Uterus (tissue), 4 donors: ENCODE results near the gene THOC2. TPM values are rescaled to one million over a fixed set of nuclear protein-coding genes. Genes with fewer than 3 reads are reported as not detected.

Experiments
- DNase-seq, 2 donors: peaks; one replicate each; pipeline ENCODE4 v3.0.0-alpha.2; 2019 to 2020
- H3K27ac ChIP-seq, 2 donors: fragments of 200-600 bp; sonication (generic); 1 replicate in 1 of 2; 2 replicates in 1 of 2; pipeline ENCODE4 v1.5.1; 2016 to 2018
- H3K27me3 ChIP-seq, 2 donors: fragments of 200-600 bp; sonication (generic); one replicate each; pipeline ENCODE4 v1.5.1; 2018 to 2019; ENCODE audit warnings: control low read depth in 1 of 2
- H3K36me3 ChIP-seq, 2 donors: fragments of 200-600 bp; sonication (generic); one replicate each; pipeline ENCODE4 v1.5.1; 2019; ENCODE audit warnings: control low read depth in 1 of 2
- H3K4me1 ChIP-seq, 2 donors: fragments of 200-600 bp; sonication (generic); one replicate each; pipeline ENCODE4 v1.5.1; 2018 to 2019; ENCODE audit warnings: control low read depth in 1 of 2
- H3K4me3 ChIP-seq, 2 donors: fragments of 200-600 bp; sonication (generic); 1 replicate in 1 of 2; 2 replicates in 1 of 2; pipeline ENCODE4 v1.5.1; 2018 to 2019; ENCODE audit warnings: mild to moderate bottlenecking in 1 of 2
- H3K9me3 ChIP-seq, 2 donors: fragments of 200-600 bp; sonication (generic); one replicate each; pipeline ENCODE4 v1.5.1; 2019; ENCODE audit warnings: control low read depth in 1 of 2
- POLR2A ChIP-seq, 2 donors: fragments of 450-650 bp; IDR thresholded peaks; one replicate each; pipeline ENCODE4 v1.6.1; 2016; ENCODE audit warnings: antibody characterized with exemption in 2 of 2, mild to moderate bottlenecking in 1 of 2, moderate library complexity in 1 of 2
- intact Hi-C: fragments of 100-400 bp; cut with DNase I; formaldehyde crosslinking; loops from one replicate; pipeline ENCODE4 v1.15.1; 2023; ENCODE audit warnings: low total_unique reads
- total RNA-seq, 4 donors: library from RNA; depleted of rRNA in 3 of 4; stranded (reverse); fragments of >200 nt in 3 of 4; gene quantifications; one replicate each; pipeline versions ENCODE4 v1.1.0 to v1.2.4, GENCODE V29; 2014 to 2023
- TF ChIP-seq, protein P1 (sequence below), 4 experiments: fragments of 200-600 bp in 2 of 4; fragments of 450-650 bp in 2 of 4; sonication (generic) in 2 of 4; IDR thresholded peaks; one replicate each; pipeline ENCODE4 v1.5.1; 2016 to 2019; ENCODE audit warnings: antibody characterized with exemption in 4 of 4, mild to moderate bottlenecking in 2 of 4, moderate library complexity in 1 of 4
- donor health status: DM: yes; HTN: yes; CAD: no.

Gene THOC2
- total RNA-seq, 4 donors from 2014 or later = 54.3 to 180 (median 80.1) TPM

DNA sequence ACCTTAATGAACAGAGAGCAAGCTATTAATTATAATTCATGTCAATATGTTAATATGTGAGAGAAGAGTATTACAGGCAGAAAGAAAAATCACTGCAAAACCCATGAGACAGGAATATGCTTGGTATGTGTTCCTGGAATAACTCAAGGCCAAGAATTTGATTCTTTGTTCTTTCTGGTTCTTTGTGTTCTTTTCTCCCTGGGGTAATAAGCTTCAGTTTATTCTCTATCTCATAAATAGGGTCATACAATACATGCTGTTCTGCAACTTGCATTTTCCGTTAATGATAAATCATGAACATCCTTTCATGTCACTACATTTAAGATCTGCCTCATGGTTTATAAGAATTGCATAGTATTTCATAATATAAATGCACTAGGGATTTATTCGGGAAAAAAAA is 16.8 kb upstream of the THOC2 start:
- H3K36me3 ChIP-seq = no peaks in the 10 kb centered on the region
- no peak overlapping the region for H3K4me3 ChIP-seq
- intact Hi-C loops = no loop called here
- no peaks in the 10 kb centered on the region for H3K27me3 ChIP-seq
- no peak for TF ChIP-seq POLR2A (IDR thresholded peaks at IDR 0.05)
- TF ChIP-seq, protein P1, sequence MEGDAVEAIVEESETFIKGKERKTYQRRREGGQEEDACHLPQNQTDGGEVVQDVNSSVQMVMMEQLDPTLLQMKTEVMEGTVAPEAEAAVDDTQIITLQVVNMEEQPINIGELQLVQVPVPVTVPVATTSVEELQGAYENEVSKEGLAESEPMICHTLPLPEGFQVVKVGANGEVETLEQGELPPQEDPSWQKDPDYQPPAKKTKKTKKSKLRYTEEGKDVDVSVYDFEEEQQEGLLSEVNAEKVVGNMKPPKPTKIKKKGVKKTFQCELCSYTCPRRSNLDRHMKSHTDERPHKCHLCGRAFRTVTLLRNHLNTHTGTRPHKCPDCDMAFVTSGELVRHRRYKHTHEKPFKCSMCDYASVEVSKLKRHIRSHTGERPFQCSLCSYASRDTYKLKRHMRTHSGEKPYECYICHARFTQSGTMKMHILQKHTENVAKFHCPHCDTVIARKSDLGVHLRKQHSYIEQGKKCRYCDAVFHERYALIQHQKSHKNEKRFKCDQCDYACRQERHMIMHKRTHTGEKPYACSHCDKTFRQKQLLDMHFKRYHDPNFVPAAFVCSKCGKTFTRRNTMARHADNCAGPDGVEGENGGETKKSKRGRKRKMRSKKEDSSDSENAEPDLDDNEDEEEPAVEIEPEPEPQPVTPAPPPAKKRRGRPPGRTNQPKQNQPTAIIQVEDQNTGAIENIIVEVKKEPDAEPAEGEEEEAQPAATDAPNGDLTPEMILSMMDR (IDR thresholded peaks at IDR 0.05) = no peak
- H3K9me3 ChIP-seq = no peaks in the 10 kb centered on the region
- no peaks in the 10 kb centered on the region for H3K4me1 ChIP-seq
- DNase-seq = no peak
- H3K27ac ChIP-seq = no peak overlapping the region

DNA sequence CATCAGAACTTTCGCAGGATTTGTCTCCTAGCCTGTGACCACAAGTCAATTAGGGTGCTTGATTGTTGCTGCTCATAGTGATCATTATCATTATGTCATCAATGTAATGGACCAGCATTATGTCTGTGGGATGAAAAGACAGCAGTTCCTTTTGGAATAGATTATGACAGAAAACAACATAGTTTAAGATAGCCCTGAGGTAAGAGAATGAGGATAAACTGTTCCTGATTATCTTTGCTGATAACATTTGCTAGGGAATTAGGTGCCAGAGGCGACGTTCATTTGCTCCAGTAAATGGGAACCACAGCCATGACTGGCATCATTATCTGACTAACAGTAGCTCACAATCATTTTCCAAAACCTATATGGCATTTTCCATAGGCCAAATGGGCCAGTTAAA is 12.7 kb upstream of the THOC2 start:
- TF ChIP-seq, protein P1 (IDR thresholded peaks at IDR 0.05) = no peak
- TF ChIP-seq POLR2A (IDR thresholded peaks at IDR 0.05) = no peak
- H3K4me1 ChIP-seq = no peaks in the 10 kb centered on the region
- no peak for DNase-seq
- intact Hi-C loops = no loop called here
- no peaks in the 10 kb centered on the region for H3K27me3 ChIP-seq
- no peak overlapping the region for H3K4me3 ChIP-seq
- H3K9me3 ChIP-seq = no peaks in the 10 kb centered on the region
- no peaks in the 10 kb centered on the region for H3K36me3 ChIP-seq
- H3K27ac ChIP-seq = no peak overlapping the region

DNA sequence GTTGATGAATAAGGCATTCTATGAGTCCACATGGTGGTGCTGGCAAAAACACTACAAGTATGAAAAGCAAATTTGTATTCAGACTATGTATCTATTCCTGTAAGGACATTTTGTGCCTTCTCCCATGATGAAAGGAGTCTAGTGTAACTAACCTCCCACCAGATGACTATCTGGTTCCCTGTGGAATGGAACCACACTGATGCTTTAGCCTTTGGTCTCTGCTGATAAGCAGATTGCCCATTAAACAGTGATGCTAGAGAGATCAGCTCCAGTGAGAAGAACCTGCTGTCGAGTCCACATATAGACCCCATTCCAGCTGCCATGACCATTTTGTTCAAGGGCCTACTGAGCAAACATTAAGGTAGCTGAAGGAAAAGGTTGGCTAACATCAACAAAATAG is 10.5 kb upstream of the THOC2 start:
- Histone ChIP-seq H3K27me3 (no peaks in the 10 kb centered on the region), H3K9me3 (no peaks in the 10 kb centered on the region), H3K4me1 (no peaks in the 10 kb centered on the region), H3K4me3 (no peak overlapping the region), H3K36me3 (no peaks in the 10 kb centered on the region), H3K27ac (no peak overlapping the region)
- no peak for TF ChIP-seq POLR2A (IDR thresholded peaks at IDR 0.05)
- TF ChIP-seq, protein P1 (IDR thresholded peaks at IDR 0.05) = no peak
- intact Hi-C loops = no loop called here
- no peak for DNase-seq

DNA sequence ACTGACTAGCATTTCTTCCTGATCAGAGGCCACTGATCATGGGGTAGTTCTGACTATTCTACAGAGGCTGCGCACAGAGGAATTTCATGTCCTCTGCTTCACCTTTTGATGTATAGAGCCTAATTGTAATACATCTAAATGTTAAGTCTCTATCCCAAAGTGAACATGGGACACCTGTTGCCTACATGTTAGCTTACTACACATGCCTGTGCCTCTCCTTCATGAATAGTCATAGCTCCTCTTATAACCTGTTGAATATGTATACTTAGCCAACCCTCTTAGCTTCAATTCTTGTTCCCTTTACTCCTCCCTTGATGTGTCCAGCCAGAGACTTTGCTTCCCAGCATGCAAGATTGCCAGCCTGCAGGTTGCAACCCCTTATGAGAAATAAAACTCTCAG is 9.6 kb upstream of the THOC2 start:
- DNase-seq = no peak
- no peaks in the 10 kb centered on the region for H3K36me3 ChIP-seq
- H3K9me3 ChIP-seq = no peaks in the 10 kb centered on the region
- TF ChIP-seq, protein P1 (IDR thresholded peaks at IDR 0.05) = no peak
- no peak for TF ChIP-seq POLR2A (IDR thresholded peaks at IDR 0.05)
- H3K27me3 ChIP-seq = no peaks in the 10 kb centered on the region
- intact Hi-C loops = no loop called here
- no peak overlapping the region for H3K27ac ChIP-seq
- no peak overlapping the region for H3K4me3 ChIP-seq
- H3K4me1 ChIP-seq = no peaks in the 10 kb centered on the region

DNA sequence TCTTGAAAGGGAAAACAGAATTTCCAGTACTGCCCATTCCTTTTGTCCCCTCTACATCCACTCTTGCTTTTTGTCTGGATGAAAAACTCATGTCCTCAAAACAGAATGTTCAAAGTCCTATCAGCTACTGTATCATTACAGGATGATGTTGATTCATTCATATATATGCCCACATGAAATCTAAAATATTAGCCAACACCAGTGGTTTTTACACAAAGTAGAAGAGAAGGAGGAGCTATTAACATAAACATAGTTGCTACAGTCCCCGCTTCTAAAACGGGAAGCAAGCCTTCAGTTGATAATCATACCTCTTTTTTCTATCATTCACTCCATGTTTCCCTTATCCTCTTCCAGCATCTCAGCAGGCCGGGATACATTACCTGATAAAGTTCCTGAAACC is 7.7 kb upstream of the THOC2 start:
- Histone ChIP-seq H3K27ac (no peak overlapping the region), H3K36me3 (no peaks in the 10 kb centered on the region), H3K4me1 (no peaks in the 10 kb centered on the region), H3K4me3 (no peak overlapping the region), H3K27me3 (no peaks in the 10 kb centered on the region), H3K9me3 (no peaks in the 10 kb centered on the region)
- TF ChIP-seq, protein P1 (IDR thresholded peaks at IDR 0.05) = no peak
- no peak for TF ChIP-seq POLR2A (IDR thresholded peaks at IDR 0.05)
- intact Hi-C loops = no loop called here
- DNase-seq = no peak
